Measurements from ENCODE around the gene SLC24A3. TPM values are rescaled to one million over a fixed set of nuclear protein-coding genes. Genes with fewer than 3 reads are reported as not detected.

The SLC24A3 gene
- polyA plus RNA-seq, 1 donor (not counting 4 experiments of a cell fraction or from before 2014, with no cell fraction given) = 0.17 TPM

DNA sequence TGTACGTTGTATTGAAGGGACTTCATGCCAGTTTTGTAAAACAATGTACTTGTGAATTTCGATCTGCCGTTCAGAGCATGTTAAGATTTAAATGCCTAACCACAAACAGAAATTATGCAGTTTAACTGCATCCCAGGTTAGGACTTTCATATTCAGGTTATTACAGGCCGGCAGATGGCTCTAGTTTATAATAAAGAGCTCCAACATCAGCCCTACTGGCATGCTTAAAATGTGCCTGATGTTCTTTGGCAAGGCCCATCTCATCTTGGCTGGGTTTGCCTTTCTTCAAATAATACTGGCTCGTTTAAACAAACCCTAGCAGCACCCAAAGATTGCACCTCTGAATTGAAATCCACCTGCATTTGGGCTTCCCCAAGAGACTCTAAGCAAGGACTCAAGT, 376.3 kb downstream of the SLC24A3 start:
- no peaks in the 10 kb centered on the region for H3K79me2 ChIP-seq (ENCODE audit: control insufficient read depth, insufficient read depth, low read length)
- H2AFZ ChIP-seq (ENCODE audit: control insufficient read depth, low read length) = no peak overlapping the region
- dilution Hi-C loops (cut with MboI; ENCODE audit: extremely low pct_ligation_motif_present, low sequenced_read_pairs) = no loop called here
- H4K20me1 ChIP-seq (ENCODE audit: control insufficient read depth, extremely low read depth, insufficient read depth, low read length) = no peaks in the 10 kb centered on the region
- no peak overlapping the region for H3K9ac ChIP-seq (ENCODE audit: control insufficient read depth, extremely low read depth, insufficient read depth, low read length)
- no peak overlapping the region for H3K27ac ChIP-seq (ENCODE audit: control insufficient read depth, insufficient read depth, low read length)
- H3K9me3 ChIP-seq (ENCODE audit: control insufficient read depth, low read depth, low read length) = no peaks in the 10 kb centered on the region
- H3K4me1 ChIP-seq (ENCODE audit: control insufficient read depth, extremely low read depth, insufficient read depth, low read length) = no peaks in the 10 kb centered on the region
- FAIRE-seq (no peak), DNase-seq (ENCODE audit: low read depth, low spot score) (no peak)
- H3K9me1 ChIP-seq (ENCODE audit: control insufficient read depth, extremely low read depth, insufficient read depth, low read length) = no peaks in the 10 kb centered on the region
- H3K4me3 ChIP-seq (ENCODE audit: control insufficient read depth in 2 of 3, extremely low read depth in 1 of 3, insufficient read depth in 2 of 3, low read depth in 1 of 3, low read length in 3 of 3) = no peak overlapping the region
- TF ChIP-seq, protein P1, sequence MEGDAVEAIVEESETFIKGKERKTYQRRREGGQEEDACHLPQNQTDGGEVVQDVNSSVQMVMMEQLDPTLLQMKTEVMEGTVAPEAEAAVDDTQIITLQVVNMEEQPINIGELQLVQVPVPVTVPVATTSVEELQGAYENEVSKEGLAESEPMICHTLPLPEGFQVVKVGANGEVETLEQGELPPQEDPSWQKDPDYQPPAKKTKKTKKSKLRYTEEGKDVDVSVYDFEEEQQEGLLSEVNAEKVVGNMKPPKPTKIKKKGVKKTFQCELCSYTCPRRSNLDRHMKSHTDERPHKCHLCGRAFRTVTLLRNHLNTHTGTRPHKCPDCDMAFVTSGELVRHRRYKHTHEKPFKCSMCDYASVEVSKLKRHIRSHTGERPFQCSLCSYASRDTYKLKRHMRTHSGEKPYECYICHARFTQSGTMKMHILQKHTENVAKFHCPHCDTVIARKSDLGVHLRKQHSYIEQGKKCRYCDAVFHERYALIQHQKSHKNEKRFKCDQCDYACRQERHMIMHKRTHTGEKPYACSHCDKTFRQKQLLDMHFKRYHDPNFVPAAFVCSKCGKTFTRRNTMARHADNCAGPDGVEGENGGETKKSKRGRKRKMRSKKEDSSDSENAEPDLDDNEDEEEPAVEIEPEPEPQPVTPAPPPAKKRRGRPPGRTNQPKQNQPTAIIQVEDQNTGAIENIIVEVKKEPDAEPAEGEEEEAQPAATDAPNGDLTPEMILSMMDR (optimal IDR thresholded peaks at IDR 0.05 in 1 of 3, IDR thresholded peaks at IDR 0.05 in 1 of 3, conservative IDR thresholded peaks at IDR 0.05 in 1 of 3; ENCODE audit: extremely low read depth in 1 of 3, insufficient read depth in 2 of 3, low read length in 3 of 3) = no peak
- no peak for TF ChIP-seq EZH2 (IDR thresholded peaks at IDR 0.05; ENCODE audit: low read length)
- H3K36me3 ChIP-seq (ENCODE audit: control insufficient read depth in 2 of 2, extremely low read depth in 1 of 2, insufficient read depth in 2 of 2, low read length in 2 of 2) = no peaks in the 10 kb centered on the region
- H3K27me3 ChIP-seq (ENCODE audit: control insufficient read depth, extremely low read depth, insufficient read depth, low read length) = no peaks in the 10 kb centered on the region
- no peak overlapping the region for H3K4me2 ChIP-seq (ENCODE audit: control insufficient read depth, extremely low read depth, insufficient read depth, low read depth, low read length)

DNA sequence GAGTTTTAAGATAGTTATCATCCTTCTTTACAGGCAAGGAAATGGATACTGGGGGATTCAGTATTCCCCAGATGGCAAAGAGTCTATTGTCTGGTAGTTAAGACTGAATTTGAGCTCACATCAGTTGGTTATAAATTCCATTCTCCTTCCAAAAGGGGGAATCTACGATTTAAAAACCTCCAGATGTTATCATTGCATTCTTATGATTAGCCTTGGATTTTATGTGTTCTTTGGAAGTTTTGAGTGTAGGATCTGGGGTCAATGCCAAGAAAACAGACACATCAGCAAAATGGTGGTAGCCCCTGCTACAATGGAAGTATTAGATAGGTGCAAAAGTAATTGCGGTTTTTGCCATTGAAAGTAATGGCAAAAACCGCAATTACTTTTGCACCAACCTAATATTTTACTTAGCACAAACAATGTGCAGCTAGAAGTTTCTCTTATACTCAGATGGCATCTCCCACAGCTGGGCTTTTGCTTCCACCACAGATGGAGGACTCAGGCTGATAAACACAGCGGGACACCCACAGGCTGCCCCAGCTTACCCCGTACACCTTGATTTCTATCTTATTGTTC, 377.4 kb downstream of the SLC24A3 start:
- Histone ChIP-seq H3K4me2 (ENCODE audit: control insufficient read depth, extremely low read depth, insufficient read depth, low read depth, low read length) (no peak overlapping the region), H4K20me1 (ENCODE audit: control insufficient read depth, extremely low read depth, insufficient read depth, low read length) (no peaks in the 10 kb centered on the region), H3K27me3 (ENCODE audit: control insufficient read depth, extremely low read depth, insufficient read depth, low read length) (no peaks in the 10 kb centered on the region), H3K36me3 (ENCODE audit: control insufficient read depth in 2 of 2, extremely low read depth in 1 of 2, insufficient read depth in 2 of 2, low read length in 2 of 2) (no peaks in the 10 kb centered on the region), H3K79me2 (ENCODE audit: control insufficient read depth, insufficient read depth, low read length) (no peaks in the 10 kb centered on the region), H3K9me3 (ENCODE audit: control insufficient read depth, low read depth, low read length) (no peaks in the 10 kb centered on the region), H3K9me1 (ENCODE audit: control insufficient read depth, extremely low read depth, insufficient read depth, low read length) (no peaks in the 10 kb centered on the region), H3K4me3 (ENCODE audit: control insufficient read depth in 2 of 3, extremely low read depth in 1 of 3, insufficient read depth in 2 of 3, low read depth in 1 of 3, low read length in 3 of 3) (no peak overlapping the region), H3K27ac (ENCODE audit: control insufficient read depth, insufficient read depth, low read length) (no peak overlapping the region), H3K4me1 (ENCODE audit: control insufficient read depth, extremely low read depth, insufficient read depth, low read length) (no peaks in the 10 kb centered on the region), H3K9ac (ENCODE audit: control insufficient read depth, extremely low read depth, insufficient read depth, low read length) (no peak overlapping the region), H2AFZ (ENCODE audit: control insufficient read depth, low read length) (no peak overlapping the region)
- DNase-seq (ENCODE audit: low read depth, low spot score) = no peak
- FAIRE-seq = no peak
- TF ChIP-seq EZH2 (IDR thresholded peaks at IDR 0.05; ENCODE audit: low read length) = no peak
- TF ChIP-seq, protein P1 (optimal IDR thresholded peaks at IDR 0.05 in 1 of 3, IDR thresholded peaks at IDR 0.05 in 1 of 3, conservative IDR thresholded peaks at IDR 0.05 in 1 of 3; ENCODE audit: extremely low read depth in 1 of 3, insufficient read depth in 2 of 3, low read length in 3 of 3) = no peak
- dilution Hi-C loops (cut with MboI; ENCODE audit: extremely low pct_ligation_motif_present, low sequenced_read_pairs) = no loop called here
